HepG2 (cell line): Measurements from ENCODE around the gene KATNB1.

ENCODE experiments used
- AGO2 ChIP-seq: fragments of 200-400 bp; formaldehyde crosslinking; optimal IDR thresholded peaks from 2 replicates; pipeline ENCODE3; 2017; ENCODE audit warnings: mild to moderate bottlenecking, low read depth, low read length, moderate library complexity
- CTCF ChIP-seq: sonication (generic); formaldehyde crosslinking; IDR thresholded peaks from 2 replicates; pipeline ENCODE4 v1.5.0; 2020; ENCODE audit warnings: mild to moderate bottlenecking, missing genetic modification reagents, moderate library complexity
- MED1 ChIP-seq: sonication (generic); formaldehyde crosslinking; IDR thresholded peaks from 2 replicates; pipeline ENCODE4 v1.4.0; 2020; ENCODE audit warnings: missing genetic modification reagents
- MXI1 ChIP-seq: IDR thresholded peaks from 3 replicates; pipeline ENCODE4 v1.6.1; 2012; ENCODE audit warnings: low read depth, low read length, inconsistent platforms, borderline replicate concordance
- PAX8 ChIP-seq: sonication (generic); formaldehyde crosslinking; IDR thresholded peaks from 2 replicates; pipeline ENCODE4 v1.8.0; 2022; ENCODE audit warnings: mild to moderate bottlenecking, missing genetic modification reagents, borderline replicate concordance
- PCBP2 ChIP-seq: fragments of 200-400 bp; formaldehyde crosslinking; optimal IDR thresholded peaks from 2 replicates; pipeline ENCODE3; 2018; ENCODE audit warnings: low read length, low read depth; ENCODE audit not compliant: poor library complexity, severe bottlenecking
- PHF20 ChIP-seq: sonication (generic); formaldehyde crosslinking; IDR thresholded peaks from 2 replicates; pipeline ENCODE4 v1.5.0; 2020; ENCODE audit warnings: mild to moderate bottlenecking, missing genetic modification reagents
- SMAD1 ChIP-seq: sonication (generic); formaldehyde crosslinking; IDR thresholded peaks from 2 replicates; pipeline ENCODE4 v1.4.0; 2020; ENCODE audit warnings: missing genetic modification reagents, low read depth, mild to moderate bottlenecking, borderline replicate concordance
- ZFY ChIP-seq: sonication (generic); formaldehyde crosslinking; IDR thresholded peaks from 2 replicates; pipeline ENCODE4 v1.4.0; 2020; ENCODE audit warnings: missing genetic modification reagents

- no peak for TF ChIP-seq PHF20 (CRISPR knock-in tag)
- no peak for TF ChIP-seq SMAD1 (CRISPR knock-in tag)
- no peak for TF ChIP-seq PCBP2
- TF ChIP-seq MXI1, result no peak
- no peak for TF ChIP-seq CTCF (CRISPR knock-in tag)
- no peak for TF ChIP-seq MED1 (CRISPR knock-in tag)
- TF ChIP-seq PAX8, result no peak
- no peak for TF ChIP-seq AGO2
- TF ChIP-seq ZFY (CRISPR knock-in tag), result no peak
Observed at GRCh38 chr16:57798953-57799599, 63.5 kb downstream of the KATNB1 start.
